ENCODE measurements around the gene FAM13C.

DNA sequence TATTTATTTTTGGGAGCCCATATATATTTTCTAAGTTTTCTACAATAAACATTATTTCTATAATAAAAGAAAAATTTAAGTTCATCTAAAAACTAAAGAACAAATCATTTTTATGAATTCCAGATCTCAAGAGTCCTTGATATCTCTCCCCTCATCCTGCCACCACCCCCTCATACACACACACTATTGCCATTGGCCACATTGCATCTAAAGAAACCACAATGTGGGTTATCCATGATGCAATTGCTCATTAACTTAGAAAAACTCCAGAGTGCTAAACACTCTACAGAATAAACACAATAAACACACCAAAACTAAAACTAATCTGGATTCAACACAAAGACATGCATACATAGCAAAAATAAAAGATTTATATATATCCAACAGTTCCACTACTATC is 37.8 kb downstream of the FAM13C start:
- TF ChIP-seq, protein P1, sequence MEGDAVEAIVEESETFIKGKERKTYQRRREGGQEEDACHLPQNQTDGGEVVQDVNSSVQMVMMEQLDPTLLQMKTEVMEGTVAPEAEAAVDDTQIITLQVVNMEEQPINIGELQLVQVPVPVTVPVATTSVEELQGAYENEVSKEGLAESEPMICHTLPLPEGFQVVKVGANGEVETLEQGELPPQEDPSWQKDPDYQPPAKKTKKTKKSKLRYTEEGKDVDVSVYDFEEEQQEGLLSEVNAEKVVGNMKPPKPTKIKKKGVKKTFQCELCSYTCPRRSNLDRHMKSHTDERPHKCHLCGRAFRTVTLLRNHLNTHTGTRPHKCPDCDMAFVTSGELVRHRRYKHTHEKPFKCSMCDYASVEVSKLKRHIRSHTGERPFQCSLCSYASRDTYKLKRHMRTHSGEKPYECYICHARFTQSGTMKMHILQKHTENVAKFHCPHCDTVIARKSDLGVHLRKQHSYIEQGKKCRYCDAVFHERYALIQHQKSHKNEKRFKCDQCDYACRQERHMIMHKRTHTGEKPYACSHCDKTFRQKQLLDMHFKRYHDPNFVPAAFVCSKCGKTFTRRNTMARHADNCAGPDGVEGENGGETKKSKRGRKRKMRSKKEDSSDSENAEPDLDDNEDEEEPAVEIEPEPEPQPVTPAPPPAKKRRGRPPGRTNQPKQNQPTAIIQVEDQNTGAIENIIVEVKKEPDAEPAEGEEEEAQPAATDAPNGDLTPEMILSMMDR (IDR thresholded peaks at IDR 0.05), result no peak
- no peak for TF ChIP-seq POLR2A (IDR thresholded peaks at IDR 0.05)
